Activated T-cell treated with anti-CD3 and anti-CD28 coated beads for 24 hours (primary cell): ENCODE results near the gene PDLIM1.

ENCODE experiments used
- DNase-seq: peaks from one replicate; pipeline ENCODE4 v3.0.0-alpha.2; 2020; ENCODE audit warnings: low read depth

The PDLIM1 gene

GRCh38 chr10:95314192-95314918 lies 23.6 kb upstream of the PDLIM1 start:
- DNase-seq, result no peak

DNA sequence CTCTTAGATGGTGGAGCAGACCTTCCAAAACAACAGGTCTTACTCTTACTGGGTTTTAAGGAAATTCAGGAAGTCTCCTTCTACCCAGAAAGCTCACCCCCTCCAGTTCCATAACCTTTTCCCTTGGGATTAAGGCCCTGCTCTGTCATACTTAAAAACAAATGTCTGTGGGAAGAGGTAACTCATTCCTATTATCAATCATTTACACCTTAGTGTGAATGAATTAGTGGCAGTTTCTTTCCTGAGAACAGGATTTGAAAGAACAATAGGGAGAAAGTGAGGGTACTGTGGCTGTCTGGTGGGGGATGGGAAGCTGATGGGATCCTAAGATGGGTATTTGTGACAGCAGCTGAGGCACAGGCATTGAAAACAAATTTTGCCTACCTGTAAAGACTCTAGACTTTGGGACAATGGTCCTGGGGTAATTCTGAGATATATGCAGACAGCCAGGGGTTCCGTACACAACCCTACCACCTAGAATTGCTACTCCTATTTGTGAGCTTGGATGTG lies 22.2 kb upstream of the PDLIM1 start:
- no peak for DNase-seq

- no peak for DNase-seq
These were observed 21.5 kb upstream of the PDLIM1 start for GRCh38 chr10:95312257-95312656.

- DNase-seq, result no peak
These were observed 19.2 kb upstream of the PDLIM1 start for GRCh38 chr10:95309958-95310357.

DNA sequence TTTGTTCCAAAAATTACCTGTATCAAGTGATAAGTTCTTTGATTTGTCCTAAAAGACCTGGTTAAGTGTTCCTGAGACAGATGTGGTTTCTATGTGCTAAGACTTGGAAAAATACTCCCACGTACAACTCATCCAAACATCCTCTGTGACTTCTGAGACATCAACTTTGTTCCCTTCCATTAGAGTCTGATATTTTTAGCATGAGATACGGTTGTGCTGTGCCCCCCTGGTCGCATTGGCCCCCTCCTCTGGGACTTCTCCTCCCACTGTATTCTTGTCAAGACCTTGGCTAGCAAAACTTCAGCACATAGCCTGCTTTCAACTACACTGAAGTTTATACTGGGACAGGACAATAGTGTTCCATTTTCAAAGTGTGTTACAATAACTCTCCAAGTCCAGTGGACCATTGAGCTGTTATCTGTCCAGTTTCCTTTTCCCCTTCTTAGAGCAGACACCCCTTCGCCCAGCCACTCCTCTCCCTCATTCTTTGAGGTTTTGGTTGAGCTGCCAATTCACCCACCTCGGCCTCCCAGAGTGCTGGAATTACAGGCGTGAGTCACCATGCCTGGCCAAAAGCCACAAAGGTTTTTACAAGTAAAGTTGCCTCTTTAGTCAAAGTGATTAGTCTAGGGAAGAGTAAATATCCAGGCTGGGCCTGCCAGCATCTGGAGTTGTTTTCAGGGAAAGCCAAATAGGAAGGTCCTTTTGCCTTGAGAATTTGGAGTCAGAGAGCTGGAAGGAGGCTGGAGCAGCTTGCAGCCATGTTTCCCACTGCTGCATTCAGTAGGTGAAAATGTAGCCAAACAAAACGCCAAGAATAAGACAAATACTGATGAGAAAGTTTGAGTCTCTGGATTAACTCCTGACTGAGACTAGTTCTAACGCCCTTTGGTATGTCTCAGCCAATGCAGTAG lies 17.8 kb upstream of the PDLIM1 start:
- no peak for DNase-seq

DNA sequence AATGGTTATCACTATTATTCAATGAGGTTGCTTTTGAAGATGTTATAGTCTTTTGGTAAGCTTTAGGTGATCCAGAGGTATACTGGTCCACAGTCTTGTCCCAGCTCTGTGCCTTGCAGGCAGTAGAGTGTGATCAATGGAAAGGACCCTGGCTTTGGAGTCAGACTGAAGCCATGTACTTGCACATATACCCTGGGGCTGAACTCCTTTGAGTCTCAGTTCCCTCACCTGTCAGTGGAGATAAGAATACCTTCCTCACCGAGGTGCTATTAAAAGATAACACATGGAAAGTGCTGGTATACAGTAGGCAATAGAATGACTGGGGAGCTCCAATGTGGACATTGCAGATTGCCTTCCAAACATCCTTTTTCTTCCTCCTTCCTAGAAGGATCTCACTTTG lies 16.0 kb upstream of the PDLIM1 start:
- no peak for DNase-seq

DNA sequence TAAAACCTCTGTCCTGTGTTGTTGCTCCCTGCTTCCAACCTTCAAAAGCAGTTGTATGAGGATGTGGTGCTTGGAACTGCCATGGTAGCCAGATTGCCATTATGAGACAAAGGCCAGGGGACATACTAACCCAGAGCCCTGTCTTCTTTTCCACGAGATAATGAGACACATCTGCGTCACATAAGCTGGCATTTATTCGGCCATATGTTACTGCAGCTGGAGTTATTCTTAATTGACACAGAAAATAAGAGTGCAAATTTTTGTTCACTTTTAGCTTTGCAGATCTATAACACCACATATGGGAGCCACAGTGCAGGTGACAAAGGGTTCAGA lies 15.5 kb upstream of the PDLIM1 start:
- DNase-seq, result no peak

- no peak for DNase-seq
These were observed 15.0 kb upstream of the PDLIM1 start for GRCh38 chr10:95305606-95306317.

DNA sequence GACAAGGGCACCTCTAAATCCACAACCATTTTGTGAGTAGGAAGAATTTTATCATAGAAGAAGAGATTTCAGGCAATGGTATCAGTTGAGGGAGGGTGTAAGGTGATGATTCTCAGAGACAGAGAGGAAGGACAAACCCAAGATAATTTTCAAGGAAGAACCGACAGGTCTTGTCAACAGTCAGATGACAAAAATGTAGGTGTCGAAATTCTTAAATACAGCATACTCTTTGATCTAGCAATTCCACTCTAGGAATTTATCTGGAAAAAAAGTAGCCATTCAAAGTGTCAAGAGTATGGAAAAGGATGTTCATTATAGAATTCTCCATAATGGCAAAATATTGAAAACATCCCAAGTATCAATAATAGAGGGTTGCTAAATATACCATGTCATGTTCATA lies 14.2 kb upstream of the PDLIM1 start:
- DNase-seq, result no peak

DNA sequence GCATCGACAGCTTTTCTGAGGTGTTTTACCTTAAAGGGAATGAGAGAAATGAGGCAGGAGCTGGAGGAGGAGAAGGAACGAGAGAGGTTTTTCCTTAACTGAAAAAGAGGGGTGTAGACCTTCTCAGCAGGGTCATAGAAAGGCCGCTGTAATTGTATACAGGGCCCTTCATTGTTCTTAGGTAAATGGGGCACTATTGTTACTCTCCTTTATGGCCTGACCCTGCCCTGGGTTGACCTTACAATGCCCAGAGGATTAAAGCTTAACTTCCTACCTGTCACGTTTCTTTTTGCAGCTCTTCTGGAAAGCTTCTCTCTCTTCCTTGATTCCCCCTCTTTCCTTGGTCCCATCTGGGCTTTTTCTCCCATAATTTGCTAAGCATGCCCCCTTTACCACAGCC lies 13.7 kb upstream of the PDLIM1 start:
- no peak for DNase-seq

DNA sequence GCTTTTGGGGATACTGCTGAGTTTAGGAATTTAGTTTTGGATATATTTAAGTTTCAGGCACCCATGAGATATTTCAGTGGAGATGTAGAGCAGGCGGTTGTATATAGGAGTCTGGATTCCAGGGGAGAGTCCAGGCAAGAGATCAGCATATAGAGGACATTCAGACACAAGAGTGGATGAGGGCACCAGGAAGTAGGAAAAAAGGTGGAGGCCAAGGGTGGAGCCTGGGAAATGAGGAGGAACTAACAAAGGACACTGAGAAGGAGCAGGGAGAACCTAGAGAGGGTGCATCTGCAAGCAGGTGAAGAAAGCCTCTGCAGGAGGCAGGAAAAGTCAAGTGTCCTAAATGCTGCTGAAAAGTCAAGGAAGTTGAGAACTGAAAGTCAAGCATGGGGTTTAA lies 13.1 kb upstream of the PDLIM1 start:
- no peak for DNase-seq

DNA sequence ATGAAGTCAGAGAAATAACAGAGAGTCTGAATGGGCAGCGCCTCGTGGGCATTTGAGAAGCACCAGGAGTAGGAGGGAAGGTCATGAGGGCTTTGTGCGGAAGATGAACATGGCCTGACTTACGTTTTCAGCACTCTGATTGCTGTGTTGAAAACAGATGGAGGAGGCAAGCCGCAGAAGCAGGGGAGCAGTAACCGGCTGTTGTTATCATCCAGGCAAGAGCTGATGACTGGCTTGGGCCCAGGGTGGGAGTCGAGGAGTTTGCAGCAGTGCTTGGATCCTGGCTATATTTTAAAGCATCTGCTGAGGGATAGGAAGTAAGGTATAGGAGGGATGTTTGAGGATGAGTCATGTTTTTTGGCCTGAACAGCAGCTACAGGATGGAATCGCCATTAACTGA lies 12.7 kb upstream of the PDLIM1 start:
- no peak for DNase-seq

GRCh38 chr10:95300022-95300539 lies 9.3 kb upstream of the PDLIM1 start:
- DNase-seq, result no peak

DNA sequence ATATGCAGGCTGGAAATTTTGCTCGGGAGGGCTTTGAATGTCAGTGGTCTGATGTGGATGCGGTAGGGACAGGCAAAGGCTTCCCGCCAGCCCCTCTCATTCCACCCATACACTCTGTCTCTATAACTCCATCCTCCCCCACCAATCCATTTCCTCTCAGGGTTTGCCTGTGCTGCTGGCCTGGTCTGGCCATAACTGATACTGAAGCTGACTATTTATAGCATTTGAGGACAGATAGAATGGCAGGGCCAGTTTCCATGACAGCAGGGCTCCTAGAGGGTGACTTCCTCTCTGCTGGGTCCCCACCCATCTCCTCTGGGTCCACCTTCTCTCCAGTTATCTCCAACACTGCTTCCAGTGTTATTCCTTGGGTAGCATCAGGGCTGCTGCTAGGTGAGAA lies 6.6 kb upstream of the PDLIM1 start:
- no peak for DNase-seq

DNA sequence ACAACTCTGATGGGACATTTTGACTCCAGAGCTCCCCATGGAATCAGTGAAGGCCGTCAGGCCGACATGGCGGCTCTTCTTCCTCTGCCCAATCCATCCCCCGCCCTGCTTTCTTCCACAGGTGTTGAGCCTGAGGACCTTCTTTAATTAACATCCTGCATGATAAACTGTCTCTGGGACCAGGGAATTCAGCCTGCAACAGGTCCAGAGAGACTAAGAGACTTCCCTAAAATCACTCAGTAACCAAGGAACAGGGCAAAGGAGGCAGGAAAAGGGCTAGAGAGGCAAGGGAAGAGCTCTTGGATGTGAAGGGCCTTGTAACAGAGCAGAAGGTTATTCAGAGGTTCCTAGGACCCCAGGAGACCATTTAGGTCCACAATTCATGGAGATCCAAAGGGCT lies 6.0 kb upstream of the PDLIM1 start:
- DNase-seq, result no peak

- DNase-seq, result no peak
These were observed 4.4 kb upstream of the PDLIM1 start for GRCh38 chr10:95295031-95295755.

DNA sequence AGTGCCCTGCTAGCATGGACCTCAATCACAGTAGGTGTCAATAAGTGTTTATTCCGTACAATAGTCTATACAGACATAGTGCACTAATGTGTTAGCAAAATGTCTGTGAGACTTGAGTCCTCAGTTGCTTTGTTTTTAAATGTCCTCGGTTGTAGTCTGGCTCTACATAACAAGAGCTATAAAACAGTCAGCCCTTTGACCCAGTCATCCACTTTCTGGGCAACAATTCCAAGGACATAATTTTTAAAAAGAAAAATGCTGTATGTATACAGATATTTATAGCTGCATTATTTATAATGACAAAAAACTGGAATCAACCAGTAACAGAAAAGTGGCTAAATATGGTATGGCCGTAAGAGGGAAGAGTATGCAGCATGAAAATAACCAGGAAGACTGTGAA lies 2.8 kb upstream of the PDLIM1 start:
- no peak for DNase-seq

GRCh38 chr10:95291365-95292039 lies 699 bp upstream of the PDLIM1 start:
- DNase-seq, result no peak

- no peak for DNase-seq
These were observed 832 bp downstream of the PDLIM1 start for GRCh38 chr10:95289921-95290421.

DNA sequence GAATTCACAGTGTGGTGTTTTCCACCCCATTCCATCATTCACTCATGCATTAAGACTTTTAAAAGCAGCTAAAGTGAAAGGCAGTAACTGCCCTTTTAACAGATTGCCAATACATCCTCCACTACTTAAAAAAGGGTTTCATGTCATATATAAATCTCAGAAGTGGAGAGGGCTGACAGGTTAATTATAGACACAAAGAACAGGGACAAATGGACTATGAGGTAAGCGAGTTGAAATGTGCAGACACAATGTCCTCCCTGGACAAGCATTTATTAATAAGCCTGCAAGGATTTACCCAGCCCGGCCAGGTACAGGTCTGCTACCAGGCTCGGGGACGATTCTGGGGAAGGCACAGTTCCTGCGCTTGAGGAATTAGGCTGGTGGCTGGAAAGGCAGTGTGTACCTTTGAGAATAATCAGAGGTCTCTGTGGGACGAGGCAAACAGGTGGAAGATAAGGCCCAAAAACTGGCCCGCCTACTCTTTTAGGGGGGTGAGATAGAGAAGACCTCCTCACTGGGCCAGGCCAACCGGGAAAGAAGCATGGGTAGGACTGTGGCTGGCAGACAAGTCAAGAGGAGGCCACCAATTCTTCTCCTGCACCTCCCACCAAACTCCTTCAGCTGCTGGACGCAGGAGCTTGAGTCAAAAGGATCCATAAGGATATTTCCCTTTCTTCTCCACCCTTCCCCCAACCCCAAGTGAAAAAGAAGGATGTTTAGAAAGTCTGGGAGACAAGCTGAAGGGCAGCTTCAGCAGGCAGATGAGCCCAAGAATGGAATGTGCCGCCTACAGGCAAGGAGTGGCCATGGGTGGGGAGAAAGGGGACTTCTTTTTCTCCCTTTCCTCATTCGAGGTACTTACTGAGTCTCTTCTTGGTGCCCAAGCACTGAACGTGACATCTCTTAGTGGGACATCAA lies 1.5 kb downstream of the PDLIM1 start:
- no peak for DNase-seq
